GM19468 (cell line): ENCODE data around the gene PGAM5.

Experiments used
- ATAC-seq: cut with Tn5 transposase; IDR thresholded peaks from one replicate; pipeline ENCODE4 v1.9.1; 2021; ENCODE audit warnings: mild to moderate bottlenecking, moderate library complexity, moderate number of reproducible peaks; ENCODE audit not compliant: unreplicated experiment; ENCODE audit errors: extremely low read depth

PGAM5 gene

DNA sequence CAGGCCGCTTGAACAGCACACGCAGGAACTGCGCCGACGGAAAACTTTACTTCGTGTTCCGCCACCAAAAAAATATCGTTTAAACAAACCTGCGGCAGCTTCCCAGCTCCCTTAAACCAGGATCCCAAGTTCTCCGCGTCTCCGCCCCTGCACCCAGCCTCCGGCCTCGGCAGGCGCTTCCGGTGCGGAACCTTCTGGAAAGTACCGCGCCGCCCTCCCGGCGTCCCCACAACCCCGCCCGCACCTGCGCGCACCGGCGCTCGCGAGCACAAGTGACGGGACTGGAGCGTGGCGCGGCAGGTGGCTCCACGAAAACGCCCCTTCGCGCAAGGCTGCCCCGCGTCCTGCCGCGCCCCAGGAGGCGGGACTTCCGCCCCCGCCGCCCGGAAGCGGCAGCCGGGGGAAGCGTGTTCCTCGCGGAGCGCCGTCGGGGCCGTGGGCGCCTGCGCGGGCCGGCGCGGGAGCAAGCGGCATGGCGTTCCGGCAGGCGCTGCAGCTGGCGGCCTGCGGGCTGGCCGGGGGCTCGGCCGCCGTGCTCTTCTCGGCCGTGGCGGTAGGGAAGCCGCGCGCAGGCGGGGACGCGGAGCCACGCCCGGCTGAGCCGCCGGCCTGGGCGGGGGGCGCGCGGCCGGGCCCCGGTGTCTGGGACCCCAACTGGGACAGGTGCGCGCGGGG is at the start of gene PGAM5:
TSS of gene PGAM5 (plus strand) at position 438 of the 675 bp plus-strand sequence. CDS start at position 473, 35 bp downstream.
- ATAC-seq = peak; percentile 90

DNA sequence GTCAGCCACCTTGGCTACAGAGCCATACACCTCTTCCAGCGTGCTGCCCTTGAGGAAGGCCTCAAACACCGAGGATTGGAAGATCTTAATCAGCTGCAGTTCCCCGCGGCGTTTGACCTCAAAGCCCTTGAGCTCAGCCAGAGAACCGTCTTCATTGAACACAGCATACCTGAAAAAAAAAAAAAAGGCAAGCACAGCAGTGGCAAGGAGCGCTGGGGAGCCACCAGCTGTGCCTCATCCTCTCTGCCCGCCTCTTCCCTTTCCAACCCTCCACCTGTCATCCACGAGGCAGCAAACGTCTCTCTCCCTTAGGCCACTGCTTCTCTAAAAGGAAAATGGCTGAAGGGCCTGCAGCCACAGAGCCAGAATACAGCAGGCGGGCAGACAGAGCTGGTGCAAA is 49.6 kb upstream of the PGAM5 start:
- no peak for ATAC-seq

DNA sequence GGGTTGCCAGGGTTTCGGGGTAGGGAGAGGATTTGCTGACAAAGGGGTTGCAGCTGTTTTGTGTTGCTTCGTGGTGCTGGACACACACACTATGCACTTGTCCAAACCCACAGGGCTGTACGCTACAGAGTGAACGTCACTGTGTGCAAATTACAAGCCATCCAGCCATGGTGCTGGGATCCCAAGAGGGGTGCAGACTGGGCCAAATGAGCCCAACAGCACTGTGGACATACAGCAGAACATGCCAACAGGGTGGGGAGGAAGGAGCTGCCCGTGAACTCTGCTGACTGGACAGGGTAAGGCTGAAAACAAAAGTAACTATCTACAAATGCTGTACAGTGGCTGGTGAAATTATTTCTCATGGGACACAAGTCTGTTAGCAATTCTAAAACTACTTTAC is 48.7 kb upstream of the PGAM5 start:
- no peak for ATAC-seq

GRCh38 chr12:132662901-132663755 is 47.5 kb upstream of the PGAM5 start:
- ATAC-seq = no peak

GRCh38 chr12:132664206-132665148 is 46.2 kb upstream of the PGAM5 start:
- ATAC-seq = no peak

- no peak for ATAC-seq
These were observed 45.5 kb upstream of the PGAM5 start for GRCh38 chr12:132665149-132665491.

DNA sequence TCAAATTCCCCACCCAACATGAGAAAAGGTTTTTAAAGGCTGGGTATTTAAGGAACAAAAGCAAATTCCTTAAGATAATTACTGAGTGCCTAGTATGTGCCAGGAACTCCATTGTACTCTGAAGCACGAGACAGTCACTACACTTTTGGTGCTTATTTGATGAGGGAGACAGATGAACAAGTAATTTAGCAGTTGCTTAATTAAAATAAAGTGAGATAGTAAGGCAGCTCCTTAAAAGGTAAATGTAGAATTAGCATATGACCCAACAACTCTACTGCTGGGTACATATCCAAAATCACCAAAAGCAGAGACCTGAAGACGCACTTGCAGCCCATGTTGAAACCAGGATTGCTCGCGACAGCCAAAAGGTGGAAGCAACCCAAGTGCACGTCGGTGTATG is 44.8 kb upstream of the PGAM5 start:
- ATAC-seq = no peak

DNA sequence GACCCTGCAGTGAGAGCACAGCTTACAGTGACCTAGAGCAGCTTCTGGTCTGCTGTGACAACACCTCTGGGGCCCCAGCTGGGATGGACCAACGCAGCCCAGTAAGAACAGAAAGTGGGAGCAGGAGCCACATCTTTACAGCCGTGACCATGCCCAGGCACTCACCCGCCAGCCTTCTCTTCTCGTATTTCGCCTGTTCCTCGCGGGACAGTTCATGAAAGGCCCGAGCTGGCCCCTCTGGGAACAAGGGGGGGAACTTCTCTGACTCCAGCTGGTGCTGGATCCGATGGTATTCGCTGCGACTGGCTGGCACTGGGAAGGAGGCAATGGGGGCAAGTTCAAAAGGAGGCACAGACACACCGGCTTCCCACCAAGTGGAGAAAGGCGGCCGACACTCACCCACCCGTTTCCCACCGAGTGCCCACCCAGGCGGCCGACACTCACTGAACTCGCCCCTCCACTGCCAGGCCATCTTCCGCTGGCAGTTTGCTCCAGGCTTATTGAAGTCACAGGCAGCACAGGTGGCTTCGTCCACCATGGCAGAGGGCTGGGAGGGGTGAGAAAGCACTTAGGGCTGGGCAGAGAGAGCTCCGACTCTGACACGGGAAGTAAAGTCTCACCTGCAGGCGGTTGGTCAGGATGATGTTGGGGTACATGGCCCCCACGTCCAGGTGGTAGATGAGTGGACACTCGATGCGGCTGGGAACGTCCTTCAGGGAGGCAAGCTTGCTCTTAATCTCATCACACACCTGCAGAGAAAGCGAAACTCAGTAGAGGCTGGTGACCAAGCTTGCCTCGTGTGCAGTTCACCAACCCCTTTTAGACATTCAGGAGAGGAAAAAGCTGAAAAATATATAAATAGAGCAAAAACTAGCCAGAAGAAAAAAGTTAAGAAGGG is 42.2 kb upstream of the PGAM5 start:
- no peak for ATAC-seq

GRCh38 chr12:132669166-132669879 is 41.3 kb upstream of the PGAM5 start:
- ATAC-seq = no peak

DNA sequence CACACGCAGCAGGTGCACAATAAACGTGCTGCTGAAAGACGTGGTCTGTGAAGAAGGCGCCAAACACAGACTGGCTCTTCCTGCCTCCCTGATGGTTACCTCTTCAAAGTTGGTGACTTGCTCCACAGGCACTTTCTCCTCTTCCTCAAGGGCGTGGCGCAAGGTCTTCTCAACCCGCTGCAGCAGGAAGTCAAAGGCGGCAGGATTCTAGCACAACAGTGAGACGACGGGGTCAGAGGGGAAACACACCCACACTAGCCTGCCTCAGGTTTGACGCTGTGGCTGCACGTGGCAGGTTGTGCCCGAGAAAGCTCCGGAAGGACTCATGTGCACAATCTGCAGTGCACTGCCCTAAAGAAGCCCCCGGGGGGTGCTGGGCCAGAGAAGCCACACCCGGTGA is 38.5 kb upstream of the PGAM5 start:
- no peak for ATAC-seq

- ATAC-seq = no peak
These were observed 38.0 kb upstream of the PGAM5 start for GRCh38 chr12:132672678-132673077.

DNA sequence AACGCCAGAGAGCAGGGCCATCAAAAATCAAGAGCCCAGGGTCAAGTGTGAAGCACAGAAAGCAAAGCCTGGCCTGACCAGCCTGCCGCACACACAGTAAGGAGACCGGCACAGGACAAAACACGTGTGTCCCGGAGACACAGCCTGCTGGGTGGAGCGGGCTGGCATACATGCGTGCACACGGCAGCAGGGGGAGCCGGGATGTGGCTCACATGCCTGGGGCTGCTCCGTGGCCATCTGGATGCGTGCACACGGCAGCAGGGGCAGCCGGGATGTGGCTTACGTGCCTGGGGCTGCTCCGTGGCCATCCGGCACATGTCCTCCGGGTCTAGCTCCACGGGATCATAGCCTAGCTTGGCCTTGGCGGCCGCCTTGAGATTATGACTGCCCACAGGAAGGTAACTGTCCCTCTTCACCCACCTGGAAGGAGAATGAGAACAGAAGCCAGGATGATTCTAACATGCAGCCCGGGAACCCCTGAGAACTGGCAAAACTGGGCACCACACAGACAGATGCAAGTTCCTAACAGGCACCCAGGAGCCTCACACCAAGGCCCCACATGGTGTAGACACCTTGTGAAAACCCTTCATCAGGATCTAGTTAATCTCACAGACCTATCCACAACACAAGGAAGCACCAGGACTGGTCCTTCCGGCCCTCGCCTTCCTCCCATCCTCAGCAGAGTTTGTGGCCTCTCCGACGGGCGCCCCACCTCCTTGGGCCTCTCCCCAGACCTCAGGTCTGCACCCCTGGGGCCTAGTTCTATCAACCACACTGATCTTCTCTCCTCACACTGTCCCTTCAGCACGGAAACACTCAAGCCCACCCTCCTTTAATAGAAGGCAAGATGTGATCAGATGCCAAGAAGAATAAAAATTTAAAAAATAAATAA is 37.1 kb upstream of the PGAM5 start:
- no peak for ATAC-seq

GRCh38 chr12:132674561-132674960 is 36.1 kb upstream of the PGAM5 start:
- no peak for ATAC-seq

GRCh38 chr12:132675757-132676432 is 34.7 kb upstream of the PGAM5 start:
- ATAC-seq = no peak

DNA sequence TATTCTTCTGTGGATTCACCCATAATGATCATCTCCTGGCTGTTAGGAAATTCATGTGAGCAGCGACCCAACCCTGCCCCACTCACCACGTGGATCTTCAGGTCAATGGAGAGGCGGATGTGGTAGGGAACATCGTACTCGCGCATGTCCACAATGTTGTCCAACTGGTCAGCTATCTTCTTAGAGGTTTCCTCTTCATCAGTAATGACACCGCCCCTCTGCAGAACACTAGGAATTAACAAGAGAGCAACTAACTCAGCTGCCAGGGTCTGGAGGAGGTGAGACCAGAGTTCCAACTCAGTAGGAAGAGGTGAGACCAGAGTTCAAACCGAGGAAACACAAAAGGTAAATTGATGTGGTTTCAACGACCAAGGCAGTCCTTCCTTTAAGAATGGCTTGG is 33.1 kb upstream of the PGAM5 start:
- no peak for ATAC-seq

- ATAC-seq = no peak
These were observed 25.2 kb upstream of the PGAM5 start for GRCh38 chr12:132685400-132685799.

DNA sequence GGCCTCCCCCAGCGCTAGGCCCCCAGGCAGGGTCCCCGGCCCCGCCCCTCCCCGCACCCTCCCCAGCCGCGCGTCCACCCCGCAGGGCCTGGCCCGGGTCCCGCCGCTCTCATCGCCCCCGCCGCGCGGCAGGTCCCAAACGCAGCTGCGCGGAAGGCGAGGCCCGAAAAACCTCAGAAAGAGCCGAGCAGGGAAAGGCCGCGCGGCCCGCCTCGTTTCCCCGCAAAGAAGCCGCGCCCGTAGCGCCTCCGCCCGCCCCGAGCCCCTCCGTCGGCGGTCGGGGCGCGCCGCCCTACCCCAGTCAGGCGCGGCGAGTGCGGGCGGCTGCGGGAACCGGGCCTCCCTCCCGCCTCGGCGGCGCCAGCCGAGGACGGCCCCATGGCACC is 23.8 kb upstream of the PGAM5 start:
- ATAC-seq = no peak
